GM23338 (cell line): Measurements from ENCODE around the gene WNK1. TPM values are rescaled to one million over a fixed set of nuclear protein-coding genes. Genes with fewer than 3 reads are reported as not detected.

ENCODE experiments used
- ATAC-seq: fragments of 200-7000 bp; cut with Tn5 transposase; 3 replicates; pipeline ENCODE4 v1.9.1; 2020
- DNase-seq: peaks from one replicate; pipeline ENCODE4 v3.0.0-alpha.2; 2015; ENCODE audit warnings: low spot score
- H2AFZ ChIP-seq: fragments of 200-600 bp; sonication (generic); 2 replicates; pipeline ENCODE4 v1.8.0; 2016; ENCODE audit warnings: antibody characterized with exemption, mild to moderate bottlenecking, moderate library complexity
- H3F3A ChIP-seq: fragments of 200-600 bp; sonication (generic); replicated peaks from 2 replicates; pipeline ENCODE4 v1.8.0; 2017; ENCODE audit warnings: antibody characterized with exemption, mixed run types, low read depth
- H3K27ac ChIP-seq: fragments of 200-600 bp; sonication (generic); 2 replicates; pipeline ENCODE4 v1.6.1; 2016; ENCODE audit warnings: low read depth
- H3K27me3 ChIP-seq: fragments of 200-600 bp; sonication (generic); 2 replicates; pipeline ENCODE4 v1.8.0; 2016; ENCODE audit warnings: mild to moderate bottlenecking, mixed run types, moderate library complexity; ENCODE audit not compliant: insufficient read depth
- H3K36me3 ChIP-seq: fragments of 200-600 bp; sonication (generic); 2 replicates; pipeline ENCODE4 v1.8.0; 2016; ENCODE audit warnings: mild to moderate bottlenecking; ENCODE audit not compliant: insufficient read depth
- H3K4me1 ChIP-seq: fragments of 200-600 bp; sonication (generic); 2 replicates; pipeline ENCODE4 v1.8.0; 2016; ENCODE audit warnings: mild to moderate bottlenecking, moderate library complexity; ENCODE audit not compliant: insufficient read depth
- H3K4me2 ChIP-seq: fragments of 200-600 bp; sonication (generic); 2 replicates; pipeline ENCODE4 v1.7.1; 2017; ENCODE audit warnings: mixed run types
- H3K4me3 ChIP-seq: fragments of 200-600 bp; sonication (generic); 2 replicates; pipeline ENCODE4 v1.6.1; 2016; ENCODE audit warnings: mixed run types
- H3K79me2 ChIP-seq: fragments of 200-600 bp; sonication (generic); replicated peaks from 2 replicates; pipeline ENCODE4 v1.8.0; 2017; ENCODE audit warnings: mild to moderate bottlenecking; ENCODE audit not compliant: insufficient read depth
- H3K9me2 ChIP-seq: fragments of 200-600 bp; sonication (generic); 2 replicates; pipeline ENCODE4 v1.8.0; 2017; ENCODE audit not compliant: insufficient read depth
- H4K20me1 ChIP-seq: fragments of 200-600 bp; sonication (generic); replicated peaks from 2 replicates; pipeline ENCODE4 v1.8.0; 2017; ENCODE audit warnings: mild to moderate bottlenecking; ENCODE audit not compliant: insufficient read depth
- H3K27ac Mint-ChIP-seq: 2 replicates; pipeline ENCODE4 v1.8.0; 2020; ENCODE audit warnings: inconsistent platforms, mild to moderate bottlenecking, moderate library complexity, mixed read lengths
- H3K27me3 Mint-ChIP-seq: 3 replicates; pipeline ENCODE4 v1.8.0; 2022; ENCODE audit warnings: low read depth, mild to moderate bottlenecking, moderate library complexity, mixed read lengths, inconsistent platforms; ENCODE audit not compliant: insufficient read depth, poor library complexity
- H3K36me3 Mint-ChIP-seq: 3 replicates; pipeline ENCODE4 v1.8.0; 2021; ENCODE audit warnings: low read depth, mild to moderate bottlenecking, inconsistent platforms, moderate library complexity, mixed read lengths
- H3K4me1 Mint-ChIP-seq: 3 replicates; pipeline ENCODE4 v1.8.0; 2020; ENCODE audit warnings: mild to moderate bottlenecking, inconsistent platforms, mixed read lengths
- H3K4me3 Mint-ChIP-seq: 3 replicates; pipeline ENCODE4 v1.8.0; 2021; ENCODE audit warnings: moderate library complexity, mild to moderate bottlenecking, inconsistent platforms, mixed read lengths
- H3K9me3 Mint-ChIP-seq: 3 replicates; pipeline ENCODE4 v1.8.0; 2020; ENCODE audit warnings: moderate library complexity, mild to moderate bottlenecking, inconsistent platforms, mixed read lengths
- CREB1 ChIP-seq: fragments of 250-450 bp; sonication (Bioruptor Pico); IDR thresholded peaks from 2 replicates; pipeline ENCODE4 v1.5.0; 2020; ENCODE audit warnings: low read depth, mild to moderate bottlenecking, moderate library complexity
- ETS1 ChIP-seq: IDR thresholded peaks from 2 replicates; pipeline ENCODE4 v1.6.1; 2016; ENCODE audit warnings: antibody characterized with exemption
- EZH2 ChIP-seq: fragments of 200-600 bp; sonication (generic); IDR thresholded peaks from one replicate; pipeline ENCODE4 v1.8.0; 2017; ENCODE audit warnings: antibody characterized with exemption, mild to moderate bottlenecking, low read depth; ENCODE audit not compliant: unreplicated experiment
- EZH2phosphoT487 ChIP-seq: fragments of 200-600 bp; sonication (generic); IDR thresholded peaks from one replicate; pipeline ENCODE4 v1.8.1; 2018; ENCODE audit warnings: antibody characterized with exemption; ENCODE audit not compliant: unreplicated experiment
- JUNB ChIP-seq: IDR thresholded peaks from one replicate; pipeline ENCODE4 v1.6.1; 2016; ENCODE audit warnings: antibody characterized with exemption; ENCODE audit not compliant: unreplicated experiment
- NANOG ChIP-seq: IDR thresholded peaks from 2 replicates; pipeline ENCODE4 v1.6.1; 2016; ENCODE audit warnings: antibody characterized with exemption, borderline replicate concordance
- POLR2AphosphoS5 ChIP-seq: IDR thresholded peaks from 2 replicates; pipeline ENCODE4 v1.6.1; 2016; ENCODE audit warnings: antibody characterized with exemption, low read depth
- REST ChIP-seq: IDR thresholded peaks from one replicate; pipeline ENCODE4 v1.6.1; 2018; ENCODE audit warnings: antibody characterized with exemption; ENCODE audit not compliant: unreplicated experiment
- STAT1 ChIP-seq: IDR thresholded peaks from one replicate; pipeline ENCODE4 v1.6.1; 2016; ENCODE audit warnings: antibody characterized with exemption; ENCODE audit not compliant: unreplicated experiment
- ZNF114 ChIP-seq: fragments of 250-450 bp; sonication (Bioruptor Pico); IDR thresholded peaks from 2 replicates; pipeline ENCODE4 v1.5.0; 2020; ENCODE audit warnings: mild to moderate bottlenecking, moderate library complexity
- ZNF331 ChIP-seq: fragments of 250-450 bp; sonication (Bioruptor Pico); IDR thresholded peaks from 2 replicates; pipeline ENCODE4 v1.5.0; 2020; ENCODE audit warnings: low read depth, mild to moderate bottlenecking, moderate library complexity
- ZNF462 ChIP-seq: fragments of 250-450 bp; sonication (Bioruptor Pico); IDR thresholded peaks from 2 replicates; pipeline ENCODE4 v1.5.0; 2020; ENCODE audit warnings: mild to moderate bottlenecking, moderate library complexity
- polyA plus RNA-seq: library from polyadenylated mRNA; unstranded; fragments of >200 nt; fragmentation: Nextera tagmentation; extraction: Ambion mirVana; gene quantifications from 2 replicates; pipeline ENCODE4 v1.2.1, GENCODE V29; 2016
- total RNA-seq: library from RNA; depleted of rRNA; stranded (reverse); fragments of >200 nt; shearing (Covaris generic); gene quantifications from 2 replicates; pipeline ENCODE4 v1.2.3, GENCODE V29; 2014

Gene WNK1
- total and polyA plus RNA-seq, 2 experiments from 2014 or later, result 86.8 to 114 TPM

GRCh38 chr12:737122-737739 lies 15.1 kb upstream of the WNK1 start:
- Histone ChIP-seq H3K79me2 (no peaks in the 10 kb centered on the region), H3F3A (no peaks in the 10 kb centered on the region), H4K20me1 (no peaks in the 10 kb centered on the region), H3K27me3 (no peaks in the 10 kb centered on the region), H3K4me2 (no peak overlapping the region), H3K4me3 (no peak overlapping the region), H2AFZ (no peak overlapping the region), H3K36me3 (no peaks in the 10 kb centered on the region), H3K4me1 (no peaks in the 10 kb centered on the region), H3K9me2 (no peaks in the 10 kb centered on the region), H3K27ac (no peak overlapping the region)
- Mint-ChIP-seq H3K27ac (no peak overlapping the region), H3K4me3 (no peak overlapping the region), H3K27me3 (peaks cover 5% of the 10 kb centered on the region), H3K4me1 (no peaks in the 10 kb centered on the region), H3K9me3 (no peaks in the 10 kb centered on the region), H3K36me3 (no peaks in the 10 kb centered on the region)
- no peak for TF ChIP-seq POLR2AphosphoS5
- no peak for TF ChIP-seq ZNF114 (CRISPR knock-in tag)
- TF ChIP-seq STAT1, result no peak
- TF ChIP-seq EZH2phosphoT487, result no peak
- TF ChIP-seq ETS1, result no peak
- TF ChIP-seq EZH2, result no peak
- TF ChIP-seq ZNF462 (CRISPR knock-in tag), result no peak
- no peak for TF ChIP-seq JUNB
- TF ChIP-seq CREB1 (CRISPR knock-in tag), result no peak
- no peak for TF ChIP-seq REST
- no peak for TF ChIP-seq ZNF331 (CRISPR knock-in tag)
- TF ChIP-seq NANOG, result no peak
- ATAC-seq (no peak), DNase-seq (no peak)
